Measurements from ENCODE around the gene FAM98B.
A peak's percentile ranks its signal among the peaks of the same experiment; 100 is the strongest.

The FAM98B gene

DNA sequence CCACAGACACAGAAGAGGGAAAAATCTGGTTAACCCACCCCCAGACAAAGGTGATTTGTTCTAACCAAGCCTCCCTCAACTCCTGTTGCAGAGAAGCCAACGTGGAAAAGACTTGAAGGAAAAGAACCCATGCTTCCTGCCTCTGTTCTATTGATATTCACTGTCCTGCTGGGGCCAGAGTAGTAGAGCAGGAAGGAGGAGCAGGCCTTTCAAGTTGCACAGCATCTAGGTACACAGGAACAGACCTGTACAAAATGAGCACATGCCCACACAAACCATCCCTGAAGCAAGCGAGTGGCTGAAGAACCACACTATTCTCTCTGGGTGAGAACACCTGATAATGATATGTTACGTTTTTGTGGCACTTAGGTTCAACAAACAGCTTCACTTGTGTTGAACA, 80.8 kb downstream of the FAM98B start:
- no peak for ATAC-seq
- TF ChIP-seq OSR1 (CRISPR knock-in tag; IDR thresholded peaks at IDR 0.05) (no peak), TOX (CRISPR knock-in tag; IDR thresholded peaks at IDR 0.05; ENCODE audit: borderline replicate concordance) (no peak), ZFP3 (CRISPR knock-in tag; IDR thresholded peaks at IDR 0.05) (no peak), ZNF70 (CRISPR knock-in tag; IDR thresholded peaks at IDR 0.05) (no peak)
- TF ChIP-seq, protein P1, sequence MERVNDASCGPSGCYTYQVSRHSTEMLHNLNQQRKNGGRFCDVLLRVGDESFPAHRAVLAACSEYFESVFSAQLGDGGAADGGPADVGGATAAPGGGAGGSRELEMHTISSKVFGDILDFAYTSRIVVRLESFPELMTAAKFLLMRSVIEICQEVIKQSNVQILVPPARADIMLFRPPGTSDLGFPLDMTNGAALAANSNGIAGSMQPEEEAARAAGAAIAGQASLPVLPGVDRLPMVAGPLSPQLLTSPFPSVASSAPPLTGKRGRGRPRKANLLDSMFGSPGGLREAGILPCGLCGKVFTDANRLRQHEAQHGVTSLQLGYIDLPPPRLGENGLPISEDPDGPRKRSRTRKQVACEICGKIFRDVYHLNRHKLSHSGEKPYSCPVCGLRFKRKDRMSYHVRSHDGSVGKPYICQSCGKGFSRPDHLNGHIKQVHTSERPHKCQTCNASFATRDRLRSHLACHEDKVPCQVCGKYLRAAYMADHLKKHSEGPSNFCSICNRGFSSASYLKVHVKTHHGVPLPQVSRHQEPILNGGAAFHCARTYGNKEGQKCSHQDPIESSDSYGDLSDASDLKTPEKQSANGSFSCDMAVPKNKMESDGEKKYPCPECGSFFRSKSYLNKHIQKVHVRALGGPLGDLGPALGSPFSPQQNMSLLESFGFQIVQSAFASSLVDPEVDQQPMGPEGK (CRISPR knock-in tag; IDR thresholded peaks at IDR 0.05; ENCODE audit: borderline replicate concordance) = no peak

DNA sequence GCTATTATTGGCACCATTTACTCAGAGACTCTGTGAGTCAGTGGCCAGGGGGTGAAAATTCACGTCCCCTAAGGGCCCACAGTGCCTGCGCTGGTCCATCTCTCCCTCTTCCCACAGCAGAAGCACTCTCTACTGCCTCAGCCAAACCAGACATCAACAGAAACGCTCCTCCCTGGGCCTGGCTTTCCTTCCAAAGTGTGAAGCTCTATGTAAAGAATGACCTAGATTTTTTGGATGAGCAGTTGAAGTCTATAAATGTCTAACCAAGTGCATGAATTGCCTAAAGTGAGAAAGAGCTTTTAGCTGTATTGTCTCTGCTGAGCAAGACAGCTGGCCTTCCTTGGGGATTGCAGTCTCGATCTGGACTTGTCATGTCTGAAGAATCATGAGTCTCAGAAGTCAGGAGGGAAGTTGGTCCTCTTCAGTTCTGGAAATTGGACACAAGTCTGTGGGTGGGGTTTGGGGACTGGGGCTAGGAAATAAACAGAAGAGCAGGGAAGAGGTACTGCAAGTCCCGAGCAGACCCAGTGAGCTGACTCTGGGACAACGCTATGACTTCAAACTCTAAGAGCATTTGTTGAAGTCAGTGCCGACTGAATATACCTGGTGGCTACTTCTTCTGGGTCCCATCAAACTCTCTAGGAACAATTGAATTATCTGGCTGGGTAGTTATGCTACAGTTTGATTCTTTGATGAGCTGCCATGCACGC, 81.7 kb downstream of the FAM98B start:
- no peak for ATAC-seq

DNA sequence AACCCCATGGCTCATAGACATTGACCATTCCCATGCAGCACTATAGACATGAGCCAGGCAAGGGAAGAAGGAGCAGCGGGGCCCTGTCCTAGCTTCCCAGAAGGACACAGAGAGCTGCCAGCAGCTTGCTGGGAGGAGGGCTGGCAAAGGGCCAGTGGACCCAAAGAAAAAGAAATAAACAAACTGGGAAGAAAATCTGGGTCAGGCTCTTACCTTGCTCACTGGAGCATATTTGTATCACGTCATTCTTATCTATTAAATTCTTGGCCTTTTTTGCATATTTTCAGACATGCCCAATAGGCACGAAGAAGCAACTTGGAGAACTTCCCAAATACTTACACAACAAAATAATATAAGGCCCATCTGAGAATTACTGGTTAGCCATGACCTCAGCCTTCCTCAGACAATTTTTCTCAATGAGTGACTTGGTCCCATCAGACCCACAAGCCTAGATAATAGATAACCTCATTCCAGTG, 82.3 kb downstream of the FAM98B start:
- TF ChIP-seq ISL1 (CRISPR knock-in tag; IDR thresholded peaks at IDR 0.05) (peak; percentile 72), PPARA (CRISPR knock-in tag; IDR thresholded peaks at IDR 0.05; ENCODE audit: borderline replicate concordance) (no peak)
- TF ChIP-seq, protein P2, sequence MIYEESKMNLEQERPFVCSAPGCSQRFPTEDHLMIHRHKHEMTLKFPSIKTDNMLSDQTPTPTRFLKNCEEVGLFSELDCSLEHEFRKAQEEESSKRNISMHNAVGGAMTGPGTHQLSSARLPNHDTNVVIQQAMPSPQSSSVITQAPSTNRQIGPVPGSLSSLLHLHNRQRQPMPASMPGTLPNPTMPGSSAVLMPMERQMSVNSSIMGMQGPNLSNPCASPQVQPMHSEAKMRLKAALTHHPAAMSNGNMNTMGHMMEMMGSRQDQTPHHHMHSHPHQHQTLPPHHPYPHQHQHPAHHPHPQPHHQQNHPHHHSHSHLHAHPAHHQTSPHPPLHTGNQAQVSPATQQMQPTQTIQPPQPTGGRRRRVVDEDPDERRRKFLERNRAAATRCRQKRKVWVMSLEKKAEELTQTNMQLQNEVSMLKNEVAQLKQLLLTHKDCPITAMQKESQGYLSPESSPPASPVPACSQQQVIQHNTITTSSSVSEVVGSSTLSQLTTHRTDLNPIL (CRISPR knock-in tag; IDR thresholded peaks at IDR 0.05; ENCODE audit: low read depth) = peak; percentile 62; the same call in 1 of the 2 replicates
- ATAC-seq = no peak; the same call in 2 of the 3 replicates

More for the DNA sequence above, 81.7 kb downstream of the FAM98B start:
- TF ChIP-seq ZC3H10 (CRISPR knock-in tag; IDR thresholded peaks at IDR 0.05) (no peak), ISL1 (CRISPR knock-in tag; IDR thresholded peaks at IDR 0.05) (no peak), ZFP30 (CRISPR knock-in tag; IDR thresholded peaks at IDR 0.05) (no peak), ZFP3 (CRISPR knock-in tag; IDR thresholded peaks at IDR 0.05) (no peak), BACH2 (CRISPR knock-in tag; IDR thresholded peaks at IDR 0.05; ENCODE audit: borderline replicate concordance) (no peak), PPARA (CRISPR knock-in tag; IDR thresholded peaks at IDR 0.05; ENCODE audit: borderline replicate concordance) (no peak), CSDC2 (CRISPR knock-in tag; IDR thresholded peaks at IDR 0.05) (no peak), OSR1 (CRISPR knock-in tag; IDR thresholded peaks at IDR 0.05) (no peak), ZNF8 (CRISPR knock-in tag; IDR thresholded peaks at IDR 0.05) (no peak), ESRRG (CRISPR knock-in tag; IDR thresholded peaks at IDR 0.05) (no peak), SNAI2 (CRISPR knock-in tag; IDR thresholded peaks at IDR 0.05) (no peak), TCF4 (CRISPR knock-in tag; IDR thresholded peaks at IDR 0.05; ENCODE audit: borderline replicate concordance) (no peak)
- TF ChIP-seq, protein P3, sequence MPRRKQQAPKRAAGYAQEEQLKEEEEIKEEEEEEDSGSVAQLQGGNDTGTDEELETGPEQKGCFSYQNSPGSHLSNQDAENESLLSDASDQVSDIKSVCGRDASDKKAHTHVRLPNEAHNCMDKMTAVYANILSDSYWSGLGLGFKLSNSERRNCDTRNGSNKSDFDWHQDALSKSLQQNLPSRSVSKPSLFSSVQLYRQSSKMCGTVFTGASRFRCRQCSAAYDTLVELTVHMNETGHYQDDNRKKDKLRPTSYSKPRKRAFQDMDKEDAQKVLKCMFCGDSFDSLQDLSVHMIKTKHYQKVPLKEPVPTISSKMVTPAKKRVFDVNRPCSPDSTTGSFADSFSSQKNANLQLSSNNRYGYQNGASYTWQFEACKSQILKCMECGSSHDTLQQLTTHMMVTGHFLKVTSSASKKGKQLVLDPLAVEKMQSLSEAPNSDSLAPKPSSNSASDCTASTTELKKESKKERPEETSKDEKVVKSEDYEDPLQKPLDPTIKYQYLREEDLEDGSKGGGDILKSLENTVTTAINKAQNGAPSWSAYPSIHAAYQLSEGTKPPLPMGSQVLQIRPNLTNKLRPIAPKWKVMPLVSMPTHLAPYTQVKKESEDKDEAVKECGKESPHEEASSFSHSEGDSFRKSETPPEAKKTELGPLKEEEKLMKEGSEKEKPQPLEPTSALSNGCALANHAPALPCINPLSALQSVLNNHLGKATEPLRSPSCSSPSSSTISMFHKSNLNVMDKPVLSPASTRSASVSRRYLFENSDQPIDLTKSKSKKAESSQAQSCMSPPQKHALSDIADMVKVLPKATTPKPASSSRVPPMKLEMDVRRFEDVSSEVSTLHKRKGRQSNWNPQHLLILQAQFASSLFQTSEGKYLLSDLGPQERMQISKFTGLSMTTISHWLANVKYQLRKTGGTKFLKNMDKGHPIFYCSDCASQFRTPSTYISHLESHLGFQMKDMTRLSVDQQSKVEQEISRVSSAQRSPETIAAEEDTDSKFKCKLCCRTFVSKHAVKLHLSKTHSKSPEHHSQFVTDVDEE (CRISPR knock-in tag; IDR thresholded peaks at IDR 0.05) = no peak
- TF ChIP-seq, protein P4, sequence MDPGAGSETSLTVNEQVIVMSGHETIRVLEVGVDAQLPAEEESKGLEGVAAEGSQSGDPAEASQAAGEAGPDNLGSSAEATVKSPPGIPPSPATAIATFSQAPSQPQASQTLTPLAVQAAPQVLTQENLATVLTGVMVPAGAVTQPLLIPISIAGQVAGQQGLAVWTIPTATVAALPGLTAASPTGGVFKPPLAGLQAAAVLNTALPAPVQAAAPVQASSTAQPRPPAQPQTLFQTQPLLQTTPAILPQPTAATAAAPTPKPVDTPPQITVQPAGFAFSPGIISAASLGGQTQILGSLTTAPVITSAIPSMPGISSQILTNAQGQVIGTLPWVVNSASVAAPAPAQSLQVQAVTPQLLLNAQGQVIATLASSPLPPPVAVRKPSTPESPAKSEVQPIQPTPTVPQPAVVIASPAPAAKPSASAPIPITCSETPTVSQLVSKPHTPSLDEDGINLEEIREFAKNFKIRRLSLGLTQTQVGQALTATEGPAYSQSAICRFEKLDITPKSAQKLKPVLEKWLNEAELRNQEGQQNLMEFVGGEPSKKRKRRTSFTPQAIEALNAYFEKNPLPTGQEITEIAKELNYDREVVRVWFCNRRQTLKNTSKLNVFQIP (CRISPR knock-in tag; IDR thresholded peaks at IDR 0.05; ENCODE audit: borderline replicate concordance, low read depth) = no peak
- TF ChIP-seq, protein P1 (CRISPR knock-in tag; IDR thresholded peaks at IDR 0.05; ENCODE audit: borderline replicate concordance) = no peak
